GM19372 (cell line): ENCODE data around the gene KCNK17.

Source experiments
- ATAC-seq: cut with Tn5 transposase; IDR thresholded peaks from one replicate; pipeline ENCODE4 v1.9.1; 2021; ENCODE audit warnings: mild to moderate bottlenecking, low read depth, moderate library complexity; ENCODE audit not compliant: unreplicated experiment

Gene KCNK17

GRCh38 chr6:39274471-39274870, 39.7 kb downstream of the KCNK17 start:
- ATAC-seq = no peak

- no peak for ATAC-seq
Measured at GRCh38 chr6:39273406-39273821, 40.8 kb downstream of the KCNK17 start.

- no peak for ATAC-seq
Measured at GRCh38 chr6:39269961-39270360, 44.3 kb downstream of the KCNK17 start.

GRCh38 chr6:39268721-39269120, 45.5 kb downstream of the KCNK17 start:
- no peak for ATAC-seq

- no peak for ATAC-seq
Measured at GRCh38 chr6:39268171-39268570, 46.0 kb downstream of the KCNK17 start.

GRCh38 chr6:39266782-39267355, 47.4 kb downstream of the KCNK17 start:
- ATAC-seq = no peak

GRCh38 chr6:39266375-39266774, 47.8 kb downstream of the KCNK17 start:
- ATAC-seq = no peak

- ATAC-seq = no peak
Measured at GRCh38 chr6:39263303-39264037, 50.7 kb downstream of the KCNK17 start.

- ATAC-seq = no peak
Measured at GRCh38 chr6:39261751-39262150, 52.5 kb downstream of the KCNK17 start.

- no peak for ATAC-seq
Measured at GRCh38 chr6:39260953-39261352, 53.3 kb downstream of the KCNK17 start.

- no peak for ATAC-seq
Measured at GRCh38 chr6:39260456-39260855, 53.8 kb downstream of the KCNK17 start.

GRCh38 chr6:39256294-39256940, 57.8 kb downstream of the KCNK17 start:
- no peak for ATAC-seq

GRCh38 chr6:39254999-39255535, 59.2 kb downstream of the KCNK17 start:
- ATAC-seq = no peak

- ATAC-seq = no peak
Measured at GRCh38 chr6:39251406-39251805, 62.8 kb downstream of the KCNK17 start.

- ATAC-seq = no peak
Measured at GRCh38 chr6:39250507-39250906, 63.7 kb downstream of the KCNK17 start.

- no peak for ATAC-seq
Measured at GRCh38 chr6:39249278-39249677, 64.9 kb downstream of the KCNK17 start.
